B cell (primary cell): ENCODE measurements around the gene NXNL2. TPM values are rescaled to one million over a fixed set of nuclear protein-coding genes. Genes with fewer than 3 reads are reported as not detected.

Experiments used
- ATAC-seq: fragments of 200-7000 bp; cut with Tn5 transposase; one replicate; pipeline ENCODE4 v1.10.0; 2021; ENCODE audit warnings: low read depth, mild to moderate bottlenecking, moderate number of reproducible peaks, moderate library complexity
- CTCF ChIA-PET: fragments of 350-600 bp; sonication (Branson Sonifier 250); formaldehyde crosslinking; loops from one replicate; lab custom pipeline; 2021; ENCODE audit warnings: antibody characterized with exemption, inconsistent platforms; lab: Charles Lee
- POLR2A ChIA-PET: fragments of 350-600 bp; sonication (Branson Sonifier 250); formaldehyde crosslinking; loops from one replicate; lab custom pipeline; 2021; ENCODE audit warnings: antibody characterized with exemption; lab: Charles Lee
- DNase-seq: peaks from one replicate; pipeline ENCODE4 v3.0.0; 2013
- H2AFZ ChIP-seq: 2 replicates; pipeline ENCODE4 v1.6.1; 2012; ENCODE audit warnings: mild to moderate bottlenecking, low read depth, low read length; ENCODE audit not compliant: insufficient read depth, poor library complexity, severe bottlenecking
- H3K27ac ChIP-seq, 2 donors: 1 replicate in 1 of 2; 2 replicates in 1 of 2; pipeline ENCODE4 v1.5.1; 2012 to 2013; ENCODE audit warnings: low read length in 2 of 2, mild to moderate bottlenecking in 2 of 2, moderate library complexity in 1 of 2
- H3K27me3 ChIP-seq, 4 experiments: fragments of 200-600 bp in 1 of 4; sonication (generic) in 1 of 4; replicated peaks in 1 of 4; 1 replicate in 2 of 4; 2 replicates in 2 of 4; pipeline versions ENCODE4 v1.6.1 to v1.7.0; 2013 to 2016; ENCODE audit warnings: low read length in 3 of 4, mild to moderate bottlenecking in 2 of 4, mixed read lengths in 1 of 4, moderate library complexity in 1 of 4; ENCODE audit not compliant: insufficient read depth in 4 of 4, control insufficient read depth in 3 of 4; ENCODE audit errors: control extremely low read depth in 1 of 4
- H3K36me3 ChIP-seq, 2 experiments: replicated peaks in 1 of 2; 1 replicate in 1 of 2; 2 replicates in 1 of 2; pipeline versions ENCODE4 v1.6.1 to v1.7.1; 2013; ENCODE audit warnings: low read length in 1 of 2; ENCODE audit not compliant: insufficient read depth in 2 of 2, control insufficient read depth in 1 of 2; ENCODE audit errors: control extremely low read depth in 1 of 2, extremely low read depth in 1 of 2
- H3K4me1 ChIP-seq, 2 donors: fragments of 200-600 bp in 1 of 2; sonication (generic) in 1 of 2; 1 replicate in 1 of 2; 2 replicates in 1 of 2; pipeline versions ENCODE4 v1.5.1 to v1.6.1; 2013 to 2017; ENCODE audit warnings: low read length in 2 of 2; ENCODE audit not compliant: control insufficient read depth in 2 of 2, insufficient read depth in 2 of 2
- H3K4me2 ChIP-seq: replicated peaks from 2 replicates; pipeline ENCODE3; 2012; ENCODE audit warnings: mild to moderate bottlenecking, low read depth, low read length; ENCODE audit not compliant: poor library complexity, severe bottlenecking
- H3K4me3 ChIP-seq, 5 experiments: fragments of 200-600 bp in 1 of 5; sonication (generic) in 1 of 5; 1 replicate in 3 of 5; 2 replicates in 2 of 5; pipeline versions ENCODE4 v1.5.1 to v1.7.0; 2011 to 2016; ENCODE audit warnings: low read length in 4 of 5, mild to moderate bottlenecking in 4 of 5, low read depth in 2 of 5, control low read depth in 1 of 5, moderate library complexity in 1 of 5; ENCODE audit not compliant: insufficient read depth in 1 of 5; ENCODE audit errors: control extremely low read depth in 1 of 5, extremely low read depth in 1 of 5
- H3K79me2 ChIP-seq: fragments of 200-600 bp; sonication (generic); one replicate; pipeline ENCODE4 v1.6.0; 2016; ENCODE audit warnings: low read length; ENCODE audit not compliant: control insufficient read depth, insufficient read depth
- H3K9ac ChIP-seq: fragments of 200-600 bp; sonication (generic); 2 replicates; pipeline ENCODE4 v1.6.1; 2017; ENCODE audit warnings: mild to moderate bottlenecking, low read length, moderate library complexity
- H3K9me3 ChIP-seq, 3 donors: one replicate each; pipeline versions ENCODE4 v1.6.1 to v1.7.1; 2013; ENCODE audit warnings: low read length in 2 of 3; ENCODE audit not compliant: control insufficient read depth in 2 of 3, insufficient read depth in 1 of 3; ENCODE audit errors: control extremely low read depth in 1 of 3
- H4K20me1 ChIP-seq: 2 replicates; pipeline ENCODE4 v1.6.0; 2012; ENCODE audit warnings: mild to moderate bottlenecking, low read length; ENCODE audit not compliant: insufficient read depth, control insufficient read depth, poor library complexity, severe bottlenecking
- H3K27ac Mint-ChIP-seq: one replicate; pipeline ENCODE4 v1.8.0; 2021; ENCODE audit warnings: mixed read lengths
- H3K27me3 Mint-ChIP-seq: one replicate; pipeline ENCODE4 v1.8.0; 2021; ENCODE audit warnings: mixed read lengths
- H3K4me1 Mint-ChIP-seq: one replicate; pipeline ENCODE4 v1.8.0; 2021; ENCODE audit warnings: mixed read lengths
- H3K4me3 Mint-ChIP-seq: one replicate; pipeline ENCODE4 v1.8.0; 2021; ENCODE audit warnings: mixed read lengths
- H3K9me3 Mint-ChIP-seq: one replicate; pipeline ENCODE4 v1.8.0; 2022; ENCODE audit warnings: mixed read lengths; ENCODE audit not compliant: insufficient read depth
- CTCF ChIP-seq: fragments of 200-600 bp; IDR thresholded peaks from one replicate; pipeline ENCODE4 v1.8.0; 2022; ENCODE audit warnings: antibody characterized with exemption, mild to moderate bottlenecking
- EZH2 ChIP-seq: IDR thresholded peaks from 2 replicates; pipeline ENCODE4 v1.6.1; 2012; ENCODE audit warnings: borderline replicate concordance, low read depth, mild to moderate bottlenecking, moderate library complexity, low read length; ENCODE audit not compliant: insufficient read depth, poor library complexity, severe bottlenecking
- WGBS: methylation state at CpG from one replicate; pipeline ENCODE4 v1.1.5; 2013; ENCODE audit warnings: missing lambda C conversion rate; ENCODE audit not compliant: insufficient coverage; 5-methylcytosine and 5-hydroxymethylcytosine counted together
- intact Hi-C: fragments of 100-400 bp; cut with micrococcal nuclease; formaldehyde crosslinking; loops from one replicate; pipeline ENCODE4 v1.10.0; 2022
- polyA plus RNA-seq: library from polyadenylated mRNA; depleted of rRNA; stranded (reverse); fragments of >200 nt; gene quantifications from 2 replicates; pipeline ENCODE4 v1.2.3, GENCODE V29; 2012
- total RNA-seq, 2 donors: library from RNA; stranded (reverse); fragments of 120-200 nt in 1 of 2; gene quantifications; 1 replicate in 1 of 2; 2 replicates in 1 of 2; pipeline versions ENCODE4 v1.2.3 to v1.2.4, GENCODE V29; 2013 to 2022

The NXNL2 gene
- total and polyA plus RNA-seq, 2 donors (not counting 1 experiment from before 2014, with no cell fraction given): not detected

- Histone ChIP-seq H3K9ac (no peak overlapping the region), H3K4me2 (no peak overlapping the region), H3K4me1 (no peaks in the 10 kb centered on the region), H3K36me3 (no peaks in the 10 kb centered on the region), H3K9me3 (no peaks in the 10 kb centered on the region), H3K79me2 (no peaks in the 10 kb centered on the region), H3K27ac (no peak overlapping the region), H4K20me1 (no peaks in the 10 kb centered on the region), H2AFZ (no peak overlapping the region), H3K27me3 (peaks cover 0 to 11% (median under 1%) of the 10 kb centered on the region in 4 experiments), H3K4me3 (no peak overlapping the region)
- DNase-seq: no peak
- no peak overlapping the region for H3K27ac Mint-ChIP-seq
- 96% methylated on average over 4 of the region's 6 CpGs for WGBS
- POLR2A ChIA-PET: no interaction called here
- H3K4me3 Mint-ChIP-seq: no peak overlapping the region
- ATAC-seq: no peak
- intact Hi-C loops: no loop called here
- no peaks in the 10 kb centered on the region for H3K9me3 Mint-ChIP-seq
- H3K4me1 Mint-ChIP-seq: peaks cover 7% of the 10 kb centered on the region
- TF ChIP-seq EZH2 (no peak), CTCF (no peak)
- CTCF ChIA-PET: no interaction called here
- H3K27me3 Mint-ChIP-seq: peaks cover 42% of the 10 kb centered on the region
Observed at GRCh38 chr9:88529496-88529895, 5.5 kb upstream of the NXNL2 start.

- 50% methylated on average over 1 of the region's 1 CpG for WGBS
- Mint-ChIP-seq H3K27me3 (peaks cover 42% of the 10 kb centered on the region), H3K4me3 (no peak overlapping the region), H3K9me3 (no peaks in the 10 kb centered on the region), H3K4me1 (peaks cover 7% of the 10 kb centered on the region), H3K27ac (no peak overlapping the region)
- Histone ChIP-seq H3K4me1 (peaks cover 1 to 2% of the 10 kb centered on the region in 2 donors), H3K4me2 (no peak overlapping the region), H4K20me1 (no peaks in the 10 kb centered on the region), H3K9me3 (peaks cover 0 to 2% (median 0%) of the 10 kb centered on the region in 3 donors), H3K27me3 (peaks cover 0 to 12% (median under 1%) of the 10 kb centered on the region in 4 experiments), H3K79me2 (no peaks in the 10 kb centered on the region), H3K4me3 (no peak overlapping the region), H3K27ac (no peak overlapping the region), H3K36me3 (no peaks in the 10 kb centered on the region), H3K9ac (no peak overlapping the region), H2AFZ (no peak overlapping the region)
- DNase-seq: no peak
- ATAC-seq: no peak
- CTCF ChIA-PET: no interaction called here
- POLR2A ChIA-PET: no interaction called here
- no peak for TF ChIP-seq CTCF
- no peak for TF ChIP-seq EZH2
- intact Hi-C loops: no loop called here
Observed at GRCh38 chr9:88530051-88530450, 4.9 kb upstream of the NXNL2 start.
